ENCODE measurements around the gene ABR.

The ABR gene

DNA sequence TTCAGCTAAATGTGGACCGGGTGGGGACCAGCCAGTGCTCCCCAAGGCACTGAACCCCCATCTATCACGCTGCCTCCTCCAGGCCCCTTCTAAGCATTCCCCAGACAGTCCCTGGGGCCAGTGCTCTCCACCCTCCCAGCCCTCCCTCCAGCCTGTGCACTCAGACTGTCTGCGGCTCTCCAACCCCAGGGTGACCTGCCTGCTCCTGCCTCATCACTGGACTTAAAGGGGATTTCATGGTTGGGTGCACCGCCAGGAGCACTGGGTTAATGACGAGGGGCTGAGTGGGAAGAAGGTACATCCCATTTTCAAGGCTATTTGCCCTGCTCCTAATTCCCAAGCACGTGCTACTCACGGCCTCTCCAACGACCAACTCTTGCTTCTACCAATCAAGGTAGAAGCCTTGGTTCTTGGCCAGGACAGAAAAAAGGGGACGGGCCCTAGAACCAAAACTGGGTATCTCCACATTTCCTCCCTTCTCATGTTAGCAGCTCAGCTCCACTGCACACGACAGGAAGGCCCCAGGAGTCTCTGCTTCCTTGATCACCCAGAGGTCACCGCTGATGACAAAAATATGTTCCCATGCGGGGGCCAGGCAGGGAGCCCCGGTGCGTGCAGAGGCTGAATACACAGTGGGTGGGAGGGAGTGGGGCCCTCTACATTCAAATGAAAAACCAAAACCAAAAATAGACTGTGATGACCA, 3.5 kb upstream of the ABR start:
- no peaks in the 10 kb centered on the region for H3K36me3 ChIP-seq (replicated peaks; ENCODE audit: insufficient read depth, low read length)
- H3K27me3 ChIP-seq (replicated peaks; ENCODE audit: insufficient read depth, low read length), result peaks cover 91% of the 10 kb centered on the region
- H3K27ac ChIP-seq (ENCODE audit: low read length), result no peak overlapping the region
- TF ChIP-seq CTCF (IDR thresholded peaks at IDR 0.05; ENCODE audit: low read length) (no peak), EZH2phosphoT487 (IDR thresholded peaks at IDR 0.05; ENCODE audit: low read length) (no peak), EZH2 (optimal IDR thresholded peaks at IDR 0.05; ENCODE audit: low read depth, low read length) (no peak)
- no peaks in the 10 kb centered on the region for H3K79me2 ChIP-seq (ENCODE audit: low read length)
- no peaks in the 10 kb centered on the region for H3F3A ChIP-seq (ENCODE audit: insufficient read depth, low read length)
- no peak overlapping the region for H2AFZ ChIP-seq (ENCODE audit: low read length)
- H3K4me3 ChIP-seq (ENCODE audit: low read length), result no peak overlapping the region
- no peak overlapping the region for H3K4me2 ChIP-seq (ENCODE audit: low read depth, low read length)
- H3K4me1 ChIP-seq (ENCODE audit: low read length), result no peaks in the 10 kb centered on the region
- H3K9ac ChIP-seq (ENCODE audit: low read length), result no peak overlapping the region
- H3K9me3 ChIP-seq (replicated peaks; ENCODE audit: insufficient read depth, low read length), result no peaks in the 10 kb centered on the region
- DNase-seq, result no peak
- no peaks in the 10 kb centered on the region for H3K9me2 ChIP-seq (replicated peaks; ENCODE audit: insufficient read depth, low read length)
- no peaks in the 10 kb centered on the region for H4K20me1 ChIP-seq (ENCODE audit: insufficient read depth, low read length)

- Histone ChIP-seq H3K9me2 (replicated peaks; ENCODE audit: insufficient read depth, low read length) (no peaks in the 10 kb centered on the region), H2AFZ (ENCODE audit: low read length) (no peak overlapping the region), H3K4me3 (ENCODE audit: low read length) (no peak overlapping the region), H3K36me3 (replicated peaks; ENCODE audit: insufficient read depth, low read length) (no peaks in the 10 kb centered on the region), H3K27me3 (replicated peaks; ENCODE audit: insufficient read depth, low read length) (peaks cover 91% of the 10 kb centered on the region), H4K20me1 (ENCODE audit: insufficient read depth, low read length) (no peaks in the 10 kb centered on the region), H3F3A (ENCODE audit: insufficient read depth, low read length) (no peaks in the 10 kb centered on the region), H3K79me2 (ENCODE audit: low read length) (no peaks in the 10 kb centered on the region), H3K4me1 (ENCODE audit: low read length) (no peaks in the 10 kb centered on the region), H3K4me2 (ENCODE audit: low read depth, low read length) (no peak overlapping the region), H3K9me3 (replicated peaks; ENCODE audit: insufficient read depth, low read length) (no peaks in the 10 kb centered on the region), H3K27ac (ENCODE audit: low read length) (no peak overlapping the region), H3K9ac (ENCODE audit: low read length) (no peak overlapping the region)
- DNase-seq, result no peak
- TF ChIP-seq EZH2phosphoT487 (IDR thresholded peaks at IDR 0.05; ENCODE audit: low read length) (no peak), CTCF (IDR thresholded peaks at IDR 0.05; ENCODE audit: low read length) (no peak), EZH2 (optimal IDR thresholded peaks at IDR 0.05; ENCODE audit: low read depth, low read length) (no peak)
Observed at GRCh38 chr17:1182811-1183170, 3.0 kb upstream of the ABR start.

DNA sequence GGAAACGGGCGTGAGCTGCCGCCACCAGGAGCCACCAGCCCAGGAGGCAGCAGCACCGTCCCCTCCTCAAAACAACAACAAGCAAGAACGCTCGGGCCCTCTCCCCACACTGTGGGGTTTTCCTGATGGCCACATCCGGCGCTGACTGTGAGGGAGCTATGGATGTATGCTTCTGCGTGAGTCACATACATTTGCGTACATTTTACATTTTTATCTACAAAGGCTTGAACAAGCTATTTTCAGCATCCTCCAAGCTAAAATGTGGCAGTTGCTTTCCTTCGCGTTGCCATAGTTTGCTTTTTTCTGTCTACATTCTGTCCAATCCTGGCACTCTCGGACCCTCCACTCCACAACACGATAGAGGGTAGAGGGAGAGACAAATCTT, 2.0 kb upstream of the ABR start:
- H3K79me2 ChIP-seq (ENCODE audit: low read length), result no peaks in the 10 kb centered on the region
- H3K36me3 ChIP-seq (replicated peaks; ENCODE audit: insufficient read depth, low read length), result no peaks in the 10 kb centered on the region
- H3K4me1 ChIP-seq (ENCODE audit: low read length), result no peaks in the 10 kb centered on the region
- no peak overlapping the region for H3K9ac ChIP-seq (ENCODE audit: low read length)
- DNase-seq, result no peak
- TF ChIP-seq EZH2 (optimal IDR thresholded peaks at IDR 0.05; ENCODE audit: low read depth, low read length) (no peak), EZH2phosphoT487 (IDR thresholded peaks at IDR 0.05; ENCODE audit: low read length) (no peak), CTCF (IDR thresholded peaks at IDR 0.05; ENCODE audit: low read length) (no peak)
- H3K4me3 ChIP-seq (ENCODE audit: low read length), result no peak overlapping the region
- H3K9me3 ChIP-seq (replicated peaks; ENCODE audit: insufficient read depth, low read length), result no peaks in the 10 kb centered on the region
- H3K9me2 ChIP-seq (replicated peaks; ENCODE audit: insufficient read depth, low read length), result no peaks in the 10 kb centered on the region
- H4K20me1 ChIP-seq (ENCODE audit: insufficient read depth, low read length), result no peaks in the 10 kb centered on the region
- H3F3A ChIP-seq (ENCODE audit: insufficient read depth, low read length), result no peaks in the 10 kb centered on the region
- H3K27ac ChIP-seq (ENCODE audit: low read length), result no peak overlapping the region
- H2AFZ ChIP-seq (ENCODE audit: low read length), result no peak overlapping the region
- H3K4me2 ChIP-seq (ENCODE audit: low read depth, low read length), result no peak overlapping the region
- peaks cover 93% of the 10 kb centered on the region for H3K27me3 ChIP-seq (replicated peaks; ENCODE audit: insufficient read depth, low read length)

Measured in MM.1S (cell line).